Esophagus squamous epithelium (tissue), 5 donors: ENCODE measurements around the gene NME7. TPM values are rescaled to one million over a fixed set of nuclear protein-coding genes. Genes with fewer than 3 reads are reported as not detected.
A peak's percentile ranks its signal among the peaks of the same experiment; 100 is the strongest.

ENCODE experiments used
- DNase-seq: peaks from one replicate; lab custom pipeline; 2025; lab: John Stamatoyannopoulos, UW
- H3K27ac ChIP-seq, 4 donors: fragments of 200-600 bp; sonication (generic); one replicate each; pipeline ENCODE4 v1.5.1; 2016 to 2019; ENCODE audit warnings: mild to moderate bottlenecking in 1 of 4
- H3K27me3 ChIP-seq, 4 donors: fragments of 200-600 bp; sonication (generic); 1 replicate in 3 of 4; 2 replicates in 1 of 4; pipeline versions ENCODE4 v1.5.1 to v1.6.0; 2017 to 2021; ENCODE audit warnings: antibody characterized with exemption in 1 of 4
- H3K36me3 ChIP-seq, 3 donors: fragments of 200-600 bp; sonication (generic); one replicate each; pipeline ENCODE4 v1.5.1; 2016 to 2019
- H3K4me1 ChIP-seq, 3 donors: fragments of 200-600 bp; sonication (generic); one replicate each; pipeline ENCODE4 v1.5.1; 2017 to 2019
- H3K4me3 ChIP-seq, 4 donors: fragments of 200-600 bp; sonication (generic); 1 replicate in 3 of 4; 2 replicates in 1 of 4; pipeline ENCODE4 v1.5.1; 2016 to 2019; ENCODE audit warnings: mild to moderate bottlenecking in 2 of 4, moderate library complexity in 1 of 4
- H3K9me3 ChIP-seq, 3 donors: fragments of 200-600 bp; sonication (generic); one replicate each; pipeline ENCODE4 v1.5.1; 2016 to 2019
- CTCF ChIP-seq, 6 experiments: fragments of 450-650 bp in 4 of 6; fragments of 200-600 bp in 2 of 6; sonication (generic) in 2 of 6; IDR thresholded peaks; one replicate each; pipeline ENCODE4 v1.5.1; 2016 to 2019; ENCODE audit warnings: antibody characterized with exemption in 6 of 6, mild to moderate bottlenecking in 4 of 6, moderate library complexity in 4 of 6
- POLR2A ChIP-seq, 4 donors: fragments of 450-650 bp; IDR thresholded peaks; one replicate each; pipeline ENCODE4 v1.6.1; 2017; ENCODE audit warnings: antibody characterized with exemption in 4 of 4, mild to moderate bottlenecking in 4 of 4, moderate library complexity in 3 of 4
- WGBS, 2 donors: methylation state at CpG; one replicate each; pipeline ENCODE4 v1.1.5; 2018; 5-methylcytosine and 5-hydroxymethylcytosine counted together
- intact Hi-C: fragments of 100-400 bp; cut with DNase I; formaldehyde crosslinking; loops from one replicate; pipeline ENCODE4 v1.15.0; 2022
- total RNA-seq, 4 donors: library from RNA; depleted of rRNA; stranded (reverse); fragments of >200 nt; gene quantifications; one replicate each; pipeline ENCODE4 v1.1.0, GENCODE V29; 2016
- donor health status: DM: yes; HTN: yes; CAD: no.

The NME7 gene
- total RNA-seq, 4 donors from 2014 or later: 5.7 to 10.7 (median 7.4) TPM

- H3K9me3 ChIP-seq: no peaks in the 10 kb centered on the region
- peaks cover 0 to 40% (median 4%) of the 10 kb centered on the region in 3 donors for H3K4me1 ChIP-seq
- H3K27ac ChIP-seq: peak overlapping the region; percentile 78 to 93 (median 90)
- intact Hi-C loops: loop anchor here (10.0 kb wide), 1 partner anchor 176 kb away; no protein-coding TSS in a partner anchor
- H3K4me3 ChIP-seq: peak overlapping the region; percentile 55 to 82 (median 74)
- no peak for DNase-seq
- TF ChIP-seq POLR2A (IDR thresholded peaks at IDR 0.05) (no peak), CTCF (IDR thresholded peaks at IDR 0.05) (no peak)
- H3K36me3 ChIP-seq: peaks cover 0 to 38% (median 0%) of the 10 kb centered on the region in 3 donors
- no peaks in the 10 kb centered on the region for H3K27me3 ChIP-seq
- WGBS, 2 donors: 0 to 2% methylated on average over 16 of the region's 16 CpGs
Measured at GRCh38 chr1:169368406-169368769, 791 bp upstream of the NME7 start.

GRCh38 chr1:169367096-169367685, 406 bp downstream of the NME7 start:
- H3K27me3 ChIP-seq: no peaks in the 10 kb centered on the region
- peak overlapping the region; percentile 55 to 82 (median 74) for H3K4me3 ChIP-seq
- DNase-seq: no peak
- H3K36me3 ChIP-seq: peaks cover 0 to 26% (median 0%) of the 10 kb centered on the region in 3 donors
- 8 to 11% methylated on average over 15 of the region's 15 CpGs for WGBS, 2 donors
- H3K27ac ChIP-seq: peak overlapping the region; percentile 2 to 93 (median 90)
- peaks cover 0 to 40% (median 4%) of the 10 kb centered on the region in 3 donors for H3K4me1 ChIP-seq
- no peaks in the 10 kb centered on the region for H3K9me3 ChIP-seq
- intact Hi-C loops: loop anchor here (10.0 kb wide), 1 partner anchor 178 kb away; no protein-coding TSS in a partner anchor
- TF ChIP-seq CTCF (IDR thresholded peaks at IDR 0.05) (no peak), POLR2A (IDR thresholded peaks at IDR 0.05) (no peak)

- WGBS, 2 donors: 76 to 92% methylated on average over 2 of the region's 2 CpGs
- intact Hi-C loops: loop anchor here (10.0 kb wide), 1 partner anchor 180 kb away; no protein-coding TSS in a partner anchor
- Histone ChIP-seq H3K9me3 (no peaks in the 10 kb centered on the region), H3K36me3 (peaks cover 0 to 4% (median 0%) of the 10 kb centered on the region in 3 donors), H3K4me1 (peaks cover 0 to 31% (median 4%) of the 10 kb centered on the region in 3 donors), H3K27ac (no peak overlapping the region), H3K4me3 (no peak overlapping the region), H3K27me3 (no peaks in the 10 kb centered on the region)
- no peak for DNase-seq
- TF ChIP-seq CTCF (IDR thresholded peaks at IDR 0.05) (no peak), POLR2A (IDR thresholded peaks at IDR 0.05) (no peak)
Measured at GRCh38 chr1:169364948-169365347, 2.6 kb downstream of the NME7 start.

GRCh38 chr1:169363046-169363730, 4.4 kb downstream of the NME7 start:
- TF ChIP-seq POLR2A (IDR thresholded peaks at IDR 0.05): no peak
- TF ChIP-seq CTCF (IDR thresholded peaks at IDR 0.05): no peak
- Histone ChIP-seq H3K9me3 (no peaks in the 10 kb centered on the region), H3K36me3 (no peaks in the 10 kb centered on the region), H3K27me3 (no peaks in the 10 kb centered on the region), H3K4me1 (peaks cover 0 to 18% (median 0%) of the 10 kb centered on the region in 3 donors), H3K27ac (no peak overlapping the region), H3K4me3 (no peak overlapping the region)
- intact Hi-C loops: loop anchor here (10.0 kb wide), 1 partner anchor 182 kb away; no protein-coding TSS in a partner anchor
- WGBS, 2 donors: 47 to 55% methylated on average over 5 of the region's 5 CpGs
- DNase-seq: no peak

GRCh38 chr1:169361281-169361680, 6.3 kb downstream of the NME7 start:
- Histone ChIP-seq H3K9me3 (no peaks in the 10 kb centered on the region), H3K27ac (no peak overlapping the region), H3K27me3 (no peaks in the 10 kb centered on the region), H3K4me1 (peaks cover 0 to 7% (median 0%) of the 10 kb centered on the region in 3 donors), H3K4me3 (no peak overlapping the region), H3K36me3 (no peaks in the 10 kb centered on the region)
- no peak for DNase-seq
- intact Hi-C loops: loop anchor here (10.0 kb wide), 1 partner anchor 184 kb away; no protein-coding TSS in a partner anchor
- TF ChIP-seq CTCF (IDR thresholded peaks at IDR 0.05) (no peak), POLR2A (IDR thresholded peaks at IDR 0.05) (no peak)
- 76 to 80% methylated on average over 7 of the region's 7 CpGs for WGBS, 2 donors
